MM.1S (cell line): ENCODE results near the gene MBP.

Experiments used
- EZH2phosphoT487 ChIP-seq: fragments of 300-600 bp; sonication (generic); IDR thresholded peaks from 2 replicates; pipeline ENCODE4 v1.6.1; 2018; ENCODE audit warnings: antibody characterized with exemption, low read length
- TF ChIP-seq, protein P1 (sequence below): fragments of 300-600 bp; sonication (generic); IDR thresholded peaks from 2 replicates; pipeline ENCODE4 v1.5.1; 2016; ENCODE audit warnings: antibody characterized with exemption, low read length, mixed read lengths

GRCh38 chr18:77161961-77162360 lies 29.4 kb upstream of the MBP start:
- TF ChIP-seq, protein P1, sequence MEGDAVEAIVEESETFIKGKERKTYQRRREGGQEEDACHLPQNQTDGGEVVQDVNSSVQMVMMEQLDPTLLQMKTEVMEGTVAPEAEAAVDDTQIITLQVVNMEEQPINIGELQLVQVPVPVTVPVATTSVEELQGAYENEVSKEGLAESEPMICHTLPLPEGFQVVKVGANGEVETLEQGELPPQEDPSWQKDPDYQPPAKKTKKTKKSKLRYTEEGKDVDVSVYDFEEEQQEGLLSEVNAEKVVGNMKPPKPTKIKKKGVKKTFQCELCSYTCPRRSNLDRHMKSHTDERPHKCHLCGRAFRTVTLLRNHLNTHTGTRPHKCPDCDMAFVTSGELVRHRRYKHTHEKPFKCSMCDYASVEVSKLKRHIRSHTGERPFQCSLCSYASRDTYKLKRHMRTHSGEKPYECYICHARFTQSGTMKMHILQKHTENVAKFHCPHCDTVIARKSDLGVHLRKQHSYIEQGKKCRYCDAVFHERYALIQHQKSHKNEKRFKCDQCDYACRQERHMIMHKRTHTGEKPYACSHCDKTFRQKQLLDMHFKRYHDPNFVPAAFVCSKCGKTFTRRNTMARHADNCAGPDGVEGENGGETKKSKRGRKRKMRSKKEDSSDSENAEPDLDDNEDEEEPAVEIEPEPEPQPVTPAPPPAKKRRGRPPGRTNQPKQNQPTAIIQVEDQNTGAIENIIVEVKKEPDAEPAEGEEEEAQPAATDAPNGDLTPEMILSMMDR: no peak
- no peak for TF ChIP-seq EZH2phosphoT487
